Kidney (tissue), 14 donors: Measurements from ENCODE around the gene GXYLT2. TPM values are rescaled to one million over a fixed set of nuclear protein-coding genes. Genes with fewer than 3 reads are reported as not detected.

Experiments used
- DNase-seq, 5 donors: peaks; one replicate each; pipeline ENCODE4 v3.0.0-alpha.2; 2013 to 2020
- FAIRE-seq: peaks from 2 replicates; lab custom pipeline; 2012; peaks lifted over from hg19 to GRCh38; lab: Jason Lieb, UNC
- H3K27ac ChIP-seq, 2 donors: one replicate each; pipeline ENCODE4 v1.7.0; 2013; ENCODE audit warnings: low read depth in 2 of 2, low read length in 2 of 2, inconsistent platforms in 1 of 2
- H3K27me3 ChIP-seq: one replicate; pipeline ENCODE4 v1.7.1; 2013; ENCODE audit warnings: low read length, inconsistent platforms; ENCODE audit not compliant: control insufficient read depth, insufficient read depth
- H3K36me3 ChIP-seq, 3 donors: one replicate each; pipeline versions ENCODE4 v1.7.0 to v1.7.1; 2013; ENCODE audit warnings: low read length in 3 of 3, control low read depth in 1 of 3, inconsistent platforms in 1 of 3; ENCODE audit not compliant: insufficient read depth in 3 of 3, control insufficient read depth in 2 of 3
- H3K4me1 ChIP-seq, 3 donors: one replicate each; pipeline versions ENCODE4 v1.7.0 to v1.7.1; 2013; ENCODE audit warnings: low read length in 3 of 3, inconsistent platforms in 1 of 3, low read depth in 1 of 3; ENCODE audit not compliant: control insufficient read depth in 2 of 3, insufficient read depth in 2 of 3
- H3K4me3 ChIP-seq, 3 donors: one replicate each; pipeline versions ENCODE4 v1.7.0 to v1.8.1; 2013; ENCODE audit warnings: low read length in 3 of 3, control low read depth in 1 of 3, inconsistent platforms in 1 of 3
- H3K9ac ChIP-seq, 3 donors: one replicate each; pipeline versions ENCODE4 v1.7.0 to v1.7.1; 2013; ENCODE audit warnings: low read length in 3 of 3, control low read depth in 1 of 3, inconsistent platforms in 1 of 3
- H3K9me3 ChIP-seq, 3 donors: one replicate each; pipeline versions ENCODE4 v1.7.0 to v1.7.1; 2013; ENCODE audit warnings: low read length in 3 of 3, control low read depth in 1 of 3, inconsistent platforms in 1 of 3; ENCODE audit not compliant: control insufficient read depth in 2 of 3, insufficient read depth in 1 of 3
- intact Hi-C: fragments of 100-400 bp; cut with DNase I; formaldehyde crosslinking; loops from one replicate; pipeline ENCODE4 v1.11.1; 2022
- polyA plus RNA-seq: library from polyadenylated mRNA; stranded (reverse); fragments of 350-450 nt; fragmentation: Illumina TruSeq; extraction: RNeasy Lipid Tissue Mini Kit (QIAGEN cat#74804); gene quantifications from one replicate; pipeline ENCODE4 v1.2.3, GENCODE V29; 2014; ENCODE audit warnings: low read depth, low replicate concordance; ENCODE audit not compliant: insufficient read depth
- total RNA-seq: library from RNA; stranded (reverse); fragmentation: NEBNext Ultra II Directional; extraction: Animal tissue kit (Norgen Biotek cat#: 25700); gene quantifications from one replicate; pipeline ENCODE4 v1.2.1, GENCODE V29; 2021
- TF ChIP-seq, protein P1 (sequence below): IDR thresholded peaks from 3 replicates; pipeline ENCODE4 v1.5.1; 2012; ENCODE audit warnings: mild to moderate bottlenecking, moderate library complexity, borderline replicate concordance; ENCODE audit not compliant: insufficient read depth; ENCODE audit errors: extremely low read depth
- donor health status: control.
- donor health status: control.
- donor health status: control.
- donor health status: control.
- donor health status: control.
- donor health status: DM: yes; HTN: yes; CAD: no.
- donor health status: Normal renal cell carcinoma (clear cell type).

GXYLT2 gene
- total and polyA plus RNA-seq, 2 donors from 2014 or later = 0.39 to 3.8 TPM

DNA sequence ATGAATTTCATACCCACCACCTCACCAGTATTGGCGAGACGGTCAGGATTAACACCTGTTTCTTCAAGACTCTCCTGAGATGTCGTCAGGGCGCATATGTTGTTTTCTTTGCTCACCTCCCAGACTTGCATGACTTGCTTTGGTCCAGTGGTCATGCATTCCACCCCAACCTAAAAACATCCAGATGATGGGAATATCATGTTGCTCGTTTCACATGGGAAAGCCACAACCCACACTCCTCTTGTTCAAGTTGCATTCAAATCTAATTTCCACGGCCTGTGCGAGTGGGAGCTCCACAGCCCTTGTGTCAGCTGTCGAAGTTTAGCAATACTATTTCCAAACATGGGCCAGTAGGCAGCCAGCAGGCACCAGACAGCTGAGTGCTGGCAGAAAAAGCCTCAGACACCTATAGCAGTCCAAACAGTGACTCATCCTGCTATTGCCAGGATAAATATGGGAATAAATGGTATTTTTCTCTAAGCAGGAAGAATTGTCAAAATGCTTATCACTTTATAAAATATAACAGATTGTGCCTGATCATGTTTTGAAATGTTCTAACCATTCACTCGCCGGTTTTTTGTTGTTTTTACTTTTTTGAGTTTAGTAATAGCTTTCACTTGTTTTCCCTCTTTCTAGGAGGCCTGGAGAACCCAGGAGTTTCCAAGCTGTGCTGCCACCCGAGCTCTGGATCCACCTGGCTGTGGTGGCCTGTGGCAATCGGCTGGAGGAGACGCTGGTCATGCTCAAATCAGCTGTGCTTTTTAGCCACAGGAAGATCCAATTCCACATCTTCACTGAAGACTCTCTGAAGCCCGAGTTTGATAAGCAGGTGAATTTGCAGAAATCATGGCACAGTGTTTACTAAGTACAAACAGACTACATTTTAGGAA is 20.1 kb downstream of the GXYLT2 start:
- Histone ChIP-seq H3K36me3 (no peaks in the 10 kb centered on the region), H3K4me3 (no peak overlapping the region), H3K9ac (no peak overlapping the region), H3K9me3 (no peaks in the 10 kb centered on the region), H3K27me3 (no peaks in the 10 kb centered on the region), H3K4me1 (no peaks in the 10 kb centered on the region), H3K27ac (no peak overlapping the region)
- DNase-seq (peak in 4 of 5 donors; percentile 58 to 82 (median 72)), FAIRE-seq (no peak)
- TF ChIP-seq, protein P1, sequence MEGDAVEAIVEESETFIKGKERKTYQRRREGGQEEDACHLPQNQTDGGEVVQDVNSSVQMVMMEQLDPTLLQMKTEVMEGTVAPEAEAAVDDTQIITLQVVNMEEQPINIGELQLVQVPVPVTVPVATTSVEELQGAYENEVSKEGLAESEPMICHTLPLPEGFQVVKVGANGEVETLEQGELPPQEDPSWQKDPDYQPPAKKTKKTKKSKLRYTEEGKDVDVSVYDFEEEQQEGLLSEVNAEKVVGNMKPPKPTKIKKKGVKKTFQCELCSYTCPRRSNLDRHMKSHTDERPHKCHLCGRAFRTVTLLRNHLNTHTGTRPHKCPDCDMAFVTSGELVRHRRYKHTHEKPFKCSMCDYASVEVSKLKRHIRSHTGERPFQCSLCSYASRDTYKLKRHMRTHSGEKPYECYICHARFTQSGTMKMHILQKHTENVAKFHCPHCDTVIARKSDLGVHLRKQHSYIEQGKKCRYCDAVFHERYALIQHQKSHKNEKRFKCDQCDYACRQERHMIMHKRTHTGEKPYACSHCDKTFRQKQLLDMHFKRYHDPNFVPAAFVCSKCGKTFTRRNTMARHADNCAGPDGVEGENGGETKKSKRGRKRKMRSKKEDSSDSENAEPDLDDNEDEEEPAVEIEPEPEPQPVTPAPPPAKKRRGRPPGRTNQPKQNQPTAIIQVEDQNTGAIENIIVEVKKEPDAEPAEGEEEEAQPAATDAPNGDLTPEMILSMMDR = no peak
- intact Hi-C loops = no loop called here

DNA sequence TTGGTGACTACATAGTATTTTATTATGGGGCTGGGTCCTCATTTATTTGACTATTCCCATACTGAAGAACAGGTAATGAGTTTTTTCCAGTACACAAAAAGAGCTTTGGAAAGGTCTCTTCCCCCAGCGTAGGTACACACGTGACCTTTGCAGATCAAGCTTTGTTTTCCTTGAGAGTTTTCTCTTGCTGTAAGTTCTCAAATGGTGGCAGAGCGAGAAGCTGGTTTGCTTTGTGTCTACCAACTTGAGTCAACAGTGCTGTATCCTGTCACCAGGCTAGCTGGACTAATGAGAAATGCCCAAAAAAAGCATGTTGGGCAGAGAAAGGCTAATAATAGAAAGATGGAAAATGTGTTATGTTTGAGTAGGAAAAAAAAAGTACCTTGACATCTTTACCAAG is 21.7 kb downstream of the GXYLT2 start:
- FAIRE-seq (no peak), DNase-seq (no peak)
- intact Hi-C loops = no loop called here
- no peaks in the 10 kb centered on the region for H3K36me3 ChIP-seq
- no peaks in the 10 kb centered on the region for H3K27me3 ChIP-seq
- H3K4me3 ChIP-seq = no peak overlapping the region
- TF ChIP-seq, protein P1 = no peak
- H3K27ac ChIP-seq = no peak overlapping the region
- no peaks in the 10 kb centered on the region for H3K9me3 ChIP-seq
- H3K4me1 ChIP-seq = no peaks in the 10 kb centered on the region
- H3K9ac ChIP-seq = no peak overlapping the region

DNA sequence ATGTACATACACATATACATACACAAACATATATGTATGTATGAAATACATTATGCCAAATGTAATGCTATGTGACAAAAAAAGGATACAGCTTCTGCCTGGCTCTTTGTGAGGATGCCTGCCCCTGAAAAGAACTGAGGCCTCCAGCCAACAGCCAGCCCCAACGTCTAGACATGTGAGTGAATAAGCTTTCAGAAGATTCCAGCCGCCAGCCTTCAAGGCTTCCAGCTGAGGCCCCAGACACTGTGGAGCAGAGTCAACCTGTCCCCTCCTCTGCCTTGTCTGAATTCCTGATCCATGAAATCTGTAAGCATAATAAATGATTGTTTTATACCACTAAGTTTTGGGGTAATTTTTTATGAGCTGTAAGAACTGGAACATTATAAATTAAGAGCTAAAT is 24.7 kb downstream of the GXYLT2 start:
- Histone ChIP-seq H3K36me3 (no peaks in the 10 kb centered on the region), H3K27me3 (no peaks in the 10 kb centered on the region), H3K9ac (no peak overlapping the region), H3K4me3 (no peak overlapping the region), H3K9me3 (no peaks in the 10 kb centered on the region), H3K4me1 (no peaks in the 10 kb centered on the region), H3K27ac (no peak overlapping the region)
- FAIRE-seq = no peak
- TF ChIP-seq, protein P1 = no peak
- no peak for DNase-seq
- intact Hi-C loops = no loop called here
